NCI-H446 treated with DMSO at 0.1 percent for 48 hours (cell line): ENCODE data around the gene TMEM37.

Source experiments
- DNase-seq: peaks from one replicate; lab custom pipeline; 2025; lab: John Stamatoyannopoulos, UW

Gene TMEM37

GRCh38 chr2:119455066-119455718 lies 23.5 kb downstream of the TMEM37 start:
- DNase-seq = no peak

DNA sequence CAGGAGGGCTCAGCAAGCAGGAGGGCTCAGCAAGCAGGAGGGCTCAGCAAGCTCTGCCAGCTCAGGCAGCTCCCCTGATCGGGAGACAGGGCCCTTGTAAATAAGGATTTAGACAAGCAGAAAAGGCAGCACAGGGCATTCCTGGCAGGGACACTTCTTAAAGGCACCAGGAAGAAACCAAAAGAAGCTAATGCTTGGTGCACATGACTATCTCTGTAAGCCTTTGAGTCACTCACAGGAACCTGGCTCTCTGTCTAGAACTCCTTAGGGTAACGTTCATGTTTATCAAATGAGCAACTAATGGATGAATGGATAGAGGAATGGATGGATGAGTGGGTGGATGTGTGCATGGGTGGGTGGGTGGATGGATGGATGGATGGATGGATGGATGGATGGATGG lies 28.4 kb downstream of the TMEM37 start:
- DNase-seq = no peak

GRCh38 chr2:119461811-119462210 lies 30.2 kb downstream of the TMEM37 start:
- no peak for DNase-seq

- DNase-seq = no peak
Measured at GRCh38 chr2:119462574-119462973, 30.9 kb downstream of the TMEM37 start.

- no peak for DNase-seq
Measured at GRCh38 chr2:119463136-119463535, 31.5 kb downstream of the TMEM37 start.

DNA sequence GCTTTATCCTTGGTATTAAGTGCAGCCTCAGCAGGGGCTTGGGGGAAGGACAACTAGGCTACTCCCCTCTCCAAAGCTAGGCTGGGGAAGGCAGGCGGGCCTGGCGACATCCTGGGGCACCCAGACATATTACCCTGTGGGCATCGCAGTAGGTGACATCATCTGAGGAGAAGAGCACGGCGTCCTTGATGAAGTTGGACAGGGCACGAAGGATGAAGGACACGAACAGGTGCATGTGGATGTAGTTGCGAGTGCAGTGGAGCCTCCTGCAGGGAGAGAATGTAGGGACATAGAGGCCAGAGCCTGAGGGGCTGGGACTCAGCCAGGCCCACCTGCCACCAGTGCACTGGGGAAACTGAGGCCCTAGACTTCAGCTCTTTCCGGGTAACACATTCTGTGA lies 32.3 kb downstream of the TMEM37 start:
- no peak for DNase-seq

- DNase-seq = no peak
Measured at GRCh38 chr2:119464981-119465380, 33.3 kb downstream of the TMEM37 start.

DNA sequence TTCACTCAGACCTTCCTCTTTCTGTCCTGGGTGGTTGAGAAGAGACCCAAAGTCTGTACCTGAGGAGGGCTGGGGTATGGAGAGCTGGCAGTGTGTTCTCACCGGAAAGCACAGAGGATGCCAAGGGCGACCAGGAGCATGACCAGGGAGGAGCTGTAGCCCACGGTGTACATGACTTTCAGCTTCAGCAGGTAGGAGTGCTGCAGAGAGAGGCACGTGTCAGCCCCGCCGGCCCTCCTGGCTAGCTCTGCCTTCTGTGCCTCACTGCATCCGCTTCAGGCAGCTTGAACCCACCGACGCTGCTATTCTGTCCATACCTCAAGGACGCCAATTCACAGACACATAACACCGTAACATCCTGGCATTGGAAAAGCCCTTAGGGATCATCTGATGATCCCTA lies 34.0 kb downstream of the TMEM37 start:
- no peak for DNase-seq

DNA sequence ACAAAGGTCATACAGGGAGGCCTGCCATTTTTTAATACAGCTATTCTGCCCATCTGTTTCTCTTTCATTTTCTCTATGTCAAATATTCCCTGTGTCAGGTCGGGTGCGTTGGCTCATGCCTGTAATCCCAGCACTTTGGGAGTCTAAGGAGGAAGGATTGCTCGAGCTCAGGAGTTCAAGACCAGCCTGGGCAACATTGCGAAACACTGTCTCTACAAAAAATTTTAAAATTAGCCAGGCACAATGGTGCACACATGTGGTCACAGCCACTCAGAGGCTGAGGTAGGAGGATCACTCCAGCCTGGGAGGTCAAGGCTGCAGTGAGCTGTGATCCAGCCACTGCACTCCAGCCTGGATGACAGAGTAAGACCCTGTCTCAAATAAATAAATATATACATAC lies 34.7 kb downstream of the TMEM37 start:
- DNase-seq = no peak

- DNase-seq = no peak
Measured at GRCh38 chr2:119468154-119468955, 36.7 kb downstream of the TMEM37 start.

DNA sequence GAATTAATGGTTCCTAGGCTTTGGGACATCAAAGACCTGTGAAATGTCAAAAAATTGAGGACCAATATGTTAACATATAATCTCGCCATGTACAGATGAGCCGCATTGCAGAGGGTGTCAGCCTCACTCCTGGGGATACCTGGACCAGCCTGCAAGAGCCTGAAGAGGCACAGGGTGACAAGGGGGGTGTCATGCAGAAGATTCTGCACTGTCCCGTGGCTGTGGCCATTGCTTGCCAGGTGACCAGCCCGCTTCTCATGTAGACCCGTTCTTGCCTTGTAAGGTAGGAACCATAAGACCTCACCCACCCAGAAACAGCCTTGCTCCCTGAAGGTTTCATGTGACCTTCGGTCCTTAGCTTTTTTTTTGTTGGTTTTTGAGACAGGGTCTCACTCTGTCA lies 37.5 kb downstream of the TMEM37 start:
- DNase-seq = no peak

- DNase-seq = no peak
Measured at GRCh38 chr2:119469661-119470297, 38.1 kb downstream of the TMEM37 start.

GRCh38 chr2:119472749-119473148 lies 41.1 kb downstream of the TMEM37 start:
- DNase-seq = no peak

DNA sequence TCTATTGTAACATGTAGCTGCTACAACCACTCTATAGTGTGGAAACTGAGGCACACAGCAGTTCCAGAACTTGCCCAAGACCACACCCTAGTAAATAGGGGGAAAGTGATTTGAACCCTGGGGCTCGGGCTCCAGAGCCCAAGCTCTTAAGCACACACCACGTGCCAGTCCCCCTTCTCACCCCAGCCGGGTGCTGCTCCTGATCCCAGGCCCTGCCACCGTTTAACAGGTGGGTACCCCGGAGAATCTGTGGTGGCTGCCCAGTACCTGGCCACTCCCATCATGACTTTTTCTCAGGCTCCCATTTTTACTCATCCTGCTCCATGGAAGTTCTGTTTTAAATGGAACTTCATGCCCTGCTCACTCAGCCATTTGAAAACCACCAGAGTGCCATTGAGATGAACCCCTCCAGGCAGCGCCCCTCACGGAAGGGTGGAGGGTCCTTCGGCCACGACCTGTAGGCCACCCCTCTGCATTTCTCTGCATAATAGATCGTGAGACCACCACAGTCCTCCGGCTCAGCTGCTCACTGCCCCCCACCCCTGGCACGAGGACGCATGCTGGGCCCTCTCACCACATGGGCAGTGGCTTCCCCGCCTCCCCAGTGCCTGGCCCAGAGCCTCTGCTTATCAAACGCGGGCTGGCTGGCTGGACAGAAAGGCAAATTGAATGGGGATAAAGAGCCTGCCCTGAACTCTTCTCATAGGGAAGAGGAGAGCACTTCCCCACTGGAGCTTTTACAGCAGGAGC lies 42.1 kb downstream of the TMEM37 start:
- DNase-seq = no peak

GRCh38 chr2:119474371-119475224 lies 42.9 kb downstream of the TMEM37 start:
- DNase-seq = no peak

DNA sequence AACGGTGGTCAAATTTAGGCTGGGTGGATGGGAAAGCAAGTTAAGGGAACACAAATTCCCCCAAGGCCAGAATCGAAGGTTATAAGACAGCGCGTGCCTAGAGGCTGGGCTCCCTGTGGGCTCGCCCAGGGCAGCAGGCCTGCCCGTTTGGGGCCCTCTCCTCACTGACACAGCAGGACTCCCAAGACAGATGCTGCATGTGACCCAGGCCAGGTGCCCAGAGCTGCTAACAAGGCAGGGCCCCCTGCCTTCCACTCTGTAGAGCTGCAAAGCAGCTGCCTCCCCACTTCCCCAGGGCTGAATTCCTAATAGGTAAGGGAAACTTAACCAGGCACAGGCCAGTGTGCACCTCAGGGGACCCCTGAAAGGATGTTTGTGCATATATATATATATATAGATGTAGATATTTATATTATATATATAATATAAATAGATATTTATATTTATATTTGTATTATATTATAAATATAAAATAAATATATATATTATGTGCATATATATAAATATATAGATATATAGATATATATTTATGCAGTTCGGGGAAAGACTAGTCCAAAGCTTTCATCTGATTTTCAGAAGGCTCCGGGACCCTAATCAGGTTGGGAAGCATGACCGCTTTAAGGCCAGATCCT lies 43.7 kb downstream of the TMEM37 start:
- no peak for DNase-seq

GRCh38 chr2:119475857-119476244 lies 44.2 kb downstream of the TMEM37 start:
- no peak for DNase-seq

GRCh38 chr2:119476301-119477112 lies 44.9 kb downstream of the TMEM37 start:
- peak; percentile 35 for DNase-seq

GRCh38 chr2:119477113-119477505 lies 45.5 kb downstream of the TMEM37 start:
- no peak for DNase-seq
